Fibroblast of lung (primary cell): ENCODE data around the gene NKD1. TPM values are rescaled to one million over a fixed set of nuclear protein-coding genes. Genes with fewer than 3 reads are reported as not detected.

ENCODE experiments used
- DNase-seq, 2 donors: peaks; one replicate each; pipeline versions ENCODE4 v3.0.0 to v3.0.0-alpha.2; 2010; ENCODE audit warnings: low read depth in 2 of 2
- H2AFZ ChIP-seq: 2 replicates; pipeline ENCODE4 v1.5.1; 2012; ENCODE audit warnings: low read length, control low read depth, inconsistent platforms
- H3K27ac ChIP-seq: 2 replicates; pipeline ENCODE4 v1.5.1; 2011; ENCODE audit warnings: low read length, control low read depth; ENCODE audit not compliant: insufficient read depth
- H3K27me3 ChIP-seq: 2 replicates; pipeline ENCODE4 v1.5.1; 2011; ENCODE audit warnings: mild to moderate bottlenecking, low read length; ENCODE audit not compliant: control insufficient read depth, insufficient read depth
- H3K36me3 ChIP-seq: 2 replicates; pipeline ENCODE4 v1.5.1; 2011; ENCODE audit warnings: low read length; ENCODE audit not compliant: control insufficient read depth, insufficient read depth
- H3K4me1 ChIP-seq: 2 replicates; pipeline ENCODE4 v1.5.1; 2011; ENCODE audit warnings: low read length; ENCODE audit not compliant: control insufficient read depth, insufficient read depth; ENCODE audit errors: extremely low read depth
- H3K4me2 ChIP-seq: 2 replicates; pipeline ENCODE4 v1.5.1; 2011; ENCODE audit warnings: low read length, control low read depth; ENCODE audit not compliant: insufficient read depth; ENCODE audit errors: extremely low read depth
- H3K4me3 ChIP-seq, 4 experiments: fragments of 200-600 bp in 1 of 4; sonication (generic) in 1 of 4; replicated peaks in 1 of 4; 2 replicates each; pipeline ENCODE4 v1.5.1; 2011 to 2016; ENCODE audit warnings: low read length in 4 of 4, low read depth in 3 of 4, mild to moderate bottlenecking in 3 of 4, control low read depth in 2 of 4, inconsistent platforms in 1 of 4, mixed read lengths in 1 of 4; ENCODE audit not compliant: insufficient read depth in 1 of 4; ENCODE audit errors: control extremely low read depth in 1 of 4
- H3K79me2 ChIP-seq: 2 replicates; pipeline ENCODE4 v1.5.1; 2012; ENCODE audit warnings: mild to moderate bottlenecking, low read length, inconsistent platforms; ENCODE audit not compliant: control insufficient read depth, insufficient read depth
- H3K9ac ChIP-seq: 2 replicates; pipeline ENCODE4 v1.5.1; 2011; ENCODE audit warnings: mild to moderate bottlenecking, low read length, control low read depth; ENCODE audit not compliant: insufficient read depth
- H3K9me3 ChIP-seq: 2 replicates; pipeline ENCODE4 v1.5.1; 2012; ENCODE audit warnings: low read depth, low read length; ENCODE audit not compliant: control insufficient read depth, insufficient read depth
- H4K20me1 ChIP-seq: 2 replicates; pipeline ENCODE4 v1.5.1; 2011; ENCODE audit warnings: low read length; ENCODE audit not compliant: control insufficient read depth, insufficient read depth; ENCODE audit errors: extremely low read depth
- EZH2 ChIP-seq: IDR thresholded peaks from 2 replicates; pipeline ENCODE4 v1.5.1; 2012; ENCODE audit warnings: low read length, control low read depth, mild to moderate bottlenecking; ENCODE audit errors: missing control alignments
- polyA plus RNA-seq, 2 donors: library from polyadenylated mRNA; depleted of rRNA in 1 of 2; stranded (reverse) in 1 of 2; unstranded in 1 of 2; fragments of >200 nt; gene quantifications; 2 replicates each; pipeline ENCODE4 v1.2.1, GENCODE V29; 2011 to 2012; ENCODE audit warnings: missing spikeins in 1 of 2
- total RNA-seq: library from RNA; depleted of rRNA; stranded (reverse); fragments of >200 nt; gene quantifications from 2 replicates; pipeline ENCODE4 v1.2.1, GENCODE V29; 2014
- TF ChIP-seq, protein P1 (sequence below), 2 donors: IDR thresholded peaks in 1 of 2; conservative IDR thresholded peaks in 1 of 2; 1 replicate in 1 of 2; 2 replicates in 1 of 2; pipeline ENCODE4 v1.5.1; 2011 to 2012; ENCODE audit warnings: low read length in 2 of 2, control low read depth in 1 of 2, inconsistent platforms in 1 of 2, low read depth in 1 of 2, mild to moderate bottlenecking in 1 of 2

NKD1 gene
- total and polyA plus RNA-seq, 2 donors (not counting 1 experiment from before 2014, with no cell fraction given), result under 0.01 to 0.12 TPM

DNA sequence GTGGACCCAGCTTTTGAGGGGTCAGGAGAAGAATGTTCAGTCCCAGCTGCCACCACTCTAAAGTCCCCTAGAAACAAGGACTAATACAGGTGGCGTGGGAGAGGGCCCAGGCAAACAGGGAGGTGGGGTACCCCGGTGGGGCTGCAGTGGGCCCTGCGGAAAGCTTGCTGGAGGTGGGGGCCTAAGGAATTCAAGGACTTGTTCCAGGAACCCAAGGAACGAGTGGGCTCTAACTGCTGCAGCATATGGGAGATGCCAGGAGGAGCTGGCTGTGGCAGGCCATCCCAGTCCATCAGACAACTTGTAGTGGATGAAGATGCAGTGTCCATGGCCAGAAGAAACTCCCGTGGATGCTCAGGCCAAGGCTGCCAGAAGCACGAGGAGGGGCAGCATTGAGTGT lies 122.3 kb downstream of the NKD1 start:
- H3K4me2 ChIP-seq, result no peak overlapping the region
- TF ChIP-seq EZH2, result no peak
- TF ChIP-seq, protein P1, sequence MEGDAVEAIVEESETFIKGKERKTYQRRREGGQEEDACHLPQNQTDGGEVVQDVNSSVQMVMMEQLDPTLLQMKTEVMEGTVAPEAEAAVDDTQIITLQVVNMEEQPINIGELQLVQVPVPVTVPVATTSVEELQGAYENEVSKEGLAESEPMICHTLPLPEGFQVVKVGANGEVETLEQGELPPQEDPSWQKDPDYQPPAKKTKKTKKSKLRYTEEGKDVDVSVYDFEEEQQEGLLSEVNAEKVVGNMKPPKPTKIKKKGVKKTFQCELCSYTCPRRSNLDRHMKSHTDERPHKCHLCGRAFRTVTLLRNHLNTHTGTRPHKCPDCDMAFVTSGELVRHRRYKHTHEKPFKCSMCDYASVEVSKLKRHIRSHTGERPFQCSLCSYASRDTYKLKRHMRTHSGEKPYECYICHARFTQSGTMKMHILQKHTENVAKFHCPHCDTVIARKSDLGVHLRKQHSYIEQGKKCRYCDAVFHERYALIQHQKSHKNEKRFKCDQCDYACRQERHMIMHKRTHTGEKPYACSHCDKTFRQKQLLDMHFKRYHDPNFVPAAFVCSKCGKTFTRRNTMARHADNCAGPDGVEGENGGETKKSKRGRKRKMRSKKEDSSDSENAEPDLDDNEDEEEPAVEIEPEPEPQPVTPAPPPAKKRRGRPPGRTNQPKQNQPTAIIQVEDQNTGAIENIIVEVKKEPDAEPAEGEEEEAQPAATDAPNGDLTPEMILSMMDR (conservative IDR thresholded peaks at IDR 0.05 in 1 of 2, IDR thresholded peaks at IDR 0.05 in 1 of 2; ENCODE audit: low read depth in 1 of 2, low read length in 2 of 2), result no peak
- no peak overlapping the region for H2AFZ ChIP-seq
- no peaks in the 10 kb centered on the region for H3K36me3 ChIP-seq
- H3K9ac ChIP-seq, result no peak overlapping the region
- H4K20me1 ChIP-seq, result no peaks in the 10 kb centered on the region
- DNase-seq, result no peak
- H3K9me3 ChIP-seq, result peaks cover 2% of the 10 kb centered on the region
- H3K4me1 ChIP-seq, result no peaks in the 10 kb centered on the region
- H3K4me3 ChIP-seq, result no peak overlapping the region
- H3K79me2 ChIP-seq, result no peaks in the 10 kb centered on the region
- H3K27me3 ChIP-seq, result no peaks in the 10 kb centered on the region
- H3K27ac ChIP-seq, result no peak overlapping the region

DNA sequence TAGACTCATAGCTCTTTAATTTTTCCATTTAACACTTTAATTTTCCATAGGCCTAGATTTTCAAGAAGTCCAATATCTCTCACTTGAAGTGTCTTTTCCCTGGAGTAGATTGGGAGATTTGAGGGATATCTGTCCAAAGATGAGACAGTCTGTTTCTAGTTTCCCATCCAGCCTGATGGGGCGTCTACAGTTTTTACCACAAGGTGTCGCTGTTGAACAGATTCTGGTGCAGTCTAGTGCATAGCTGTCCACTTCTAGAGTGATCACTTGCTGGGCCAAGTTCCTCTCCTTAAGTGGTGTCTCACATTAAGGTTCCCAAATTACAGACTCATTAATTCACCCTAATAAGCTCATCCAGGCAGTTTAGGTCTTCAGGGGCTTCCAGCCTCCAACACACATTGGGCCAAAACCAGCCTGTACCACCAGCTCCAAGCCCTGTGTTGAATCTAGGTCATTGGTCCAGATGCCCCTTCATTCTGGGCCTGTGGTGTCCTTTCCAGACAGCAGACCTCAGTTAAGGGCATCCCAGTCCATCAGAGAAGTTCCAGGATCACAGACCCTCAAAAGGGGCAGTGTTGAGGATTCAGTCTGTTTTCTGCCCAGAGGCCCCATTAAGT lies 123.6 kb downstream of the NKD1 start:
- Histone ChIP-seq H3K9ac (no peak overlapping the region), H3K79me2 (no peaks in the 10 kb centered on the region), H3K4me3 (no peak overlapping the region), H3K27ac (no peak overlapping the region), H4K20me1 (no peaks in the 10 kb centered on the region), H2AFZ (no peak overlapping the region), H3K9me3 (peaks cover 2% of the 10 kb centered on the region), H3K36me3 (no peaks in the 10 kb centered on the region), H3K4me1 (no peaks in the 10 kb centered on the region), H3K27me3 (no peaks in the 10 kb centered on the region), H3K4me2 (no peak overlapping the region)
- TF ChIP-seq EZH2, result no peak
- TF ChIP-seq, protein P1 (conservative IDR thresholded peaks at IDR 0.05 in 1 of 2, IDR thresholded peaks at IDR 0.05 in 1 of 2; ENCODE audit: low read depth in 1 of 2, low read length in 2 of 2), result peak; percentile 51 to 54
- peak in 1 of 2 donors; percentile 39 for DNase-seq

DNA sequence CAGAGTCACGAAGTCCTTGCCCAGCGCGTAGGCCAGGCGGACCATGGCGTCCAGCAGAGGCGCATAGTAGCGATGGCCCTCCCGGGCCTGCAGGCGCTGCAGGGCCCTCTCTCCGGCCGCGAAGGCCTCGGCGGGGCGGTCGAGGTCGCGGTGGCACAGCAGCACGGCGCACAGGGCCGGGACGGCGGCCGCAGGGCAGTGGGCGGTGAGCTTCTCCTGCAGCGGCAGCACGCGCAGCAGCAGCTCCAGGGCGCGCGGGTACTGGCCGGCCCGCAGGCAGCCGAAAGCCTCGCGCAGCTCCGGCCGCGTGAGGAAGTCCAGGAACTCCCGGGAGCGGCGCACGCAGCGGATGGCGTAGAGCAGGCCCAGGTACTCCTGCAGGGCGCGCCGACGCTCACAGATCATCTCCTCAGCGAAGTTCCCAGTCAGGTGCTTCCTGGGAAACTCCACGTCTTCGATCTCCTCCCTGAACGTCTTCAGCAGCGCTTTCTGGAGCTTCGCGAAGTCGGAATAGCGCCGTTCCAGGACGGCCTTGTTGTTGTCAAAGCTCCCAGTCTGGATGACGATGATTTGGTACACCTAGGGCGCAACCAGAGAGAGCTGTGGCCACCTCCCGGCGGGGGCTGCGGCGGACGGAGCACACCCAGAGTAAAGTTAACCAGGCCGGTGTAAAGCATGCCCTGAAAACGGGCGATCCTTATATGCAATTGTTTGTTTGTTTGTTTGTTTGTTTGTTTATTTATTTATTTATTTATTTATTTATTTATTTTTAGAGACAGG lies 125.5 kb downstream of the NKD1 start:
- no peak overlapping the region for H3K4me2 ChIP-seq
- TF ChIP-seq EZH2, result no peak
- TF ChIP-seq, protein P1 (conservative IDR thresholded peaks at IDR 0.05 in 1 of 2, IDR thresholded peaks at IDR 0.05 in 1 of 2; ENCODE audit: low read depth in 1 of 2, low read length in 2 of 2), result no peak

More for the DNA sequence above, 125.5 kb downstream of the NKD1 start:
- Histone ChIP-seq H2AFZ (no peak overlapping the region), H4K20me1 (no peaks in the 10 kb centered on the region), H3K4me3 (no peak overlapping the region), H3K9ac (no peak overlapping the region), H3K27ac (no peak overlapping the region), H3K9me3 (peaks cover 2% of the 10 kb centered on the region), H3K79me2 (no peaks in the 10 kb centered on the region), H3K27me3 (no peaks in the 10 kb centered on the region), H3K4me1 (no peaks in the 10 kb centered on the region), H3K36me3 (no peaks in the 10 kb centered on the region)
- DNase-seq, result no peak
